Skeletal muscle tissue (tissue), 4 donors: Measurements from ENCODE around the gene SEMA4B. TPM values are rescaled to one million over a fixed set of nuclear protein-coding genes. Genes with fewer than 3 reads are reported as not detected.

ENCODE experiments used
- H3K27ac ChIP-seq: one replicate; pipeline ENCODE4 v1.7.0; 2013; ENCODE audit warnings: mild to moderate bottlenecking, low read depth, low read length, inconsistent platforms
- H3K27me3 ChIP-seq, 3 donors: one replicate each; pipeline ENCODE4 v1.7.0; 2013; ENCODE audit warnings: low read length in 3 of 3; ENCODE audit not compliant: control insufficient read depth in 3 of 3, insufficient read depth in 3 of 3
- H3K36me3 ChIP-seq, 3 donors: one replicate each; pipeline ENCODE4 v1.7.0; 2013; ENCODE audit warnings: low read length in 3 of 3; ENCODE audit not compliant: control insufficient read depth in 3 of 3, insufficient read depth in 3 of 3
- H3K4me1 ChIP-seq, 3 donors: one replicate each; pipeline ENCODE4 v1.7.0; 2013; ENCODE audit warnings: low read length in 3 of 3, mild to moderate bottlenecking in 3 of 3; ENCODE audit not compliant: control insufficient read depth in 3 of 3, insufficient read depth in 3 of 3
- H3K4me3 ChIP-seq, 3 donors: one replicate each; pipeline ENCODE4 v1.7.0; 2013; ENCODE audit warnings: low read length in 3 of 3
- H3K9ac ChIP-seq, 3 donors: one replicate each; pipeline ENCODE4 v1.7.0; 2013; ENCODE audit warnings: low read length in 3 of 3, mild to moderate bottlenecking in 3 of 3, moderate library complexity in 2 of 3, low read depth in 1 of 3
- H3K9me3 ChIP-seq, 3 donors: one replicate each; pipeline ENCODE4 v1.7.0; 2013; ENCODE audit warnings: low read length in 3 of 3; ENCODE audit not compliant: control insufficient read depth in 3 of 3
- total RNA-seq: library from RNA; depleted of rRNA; stranded (reverse); fragments of >200 nt; gene quantifications from one replicate; pipeline ENCODE4 v1.2.3, GENCODE V29; 2014
- donor health status: Osteomylitis.

Gene SEMA4B
- total RNA-seq, 1 donor from 2014 or later: 7.8 TPM

- no peak overlapping the region for H3K4me3 ChIP-seq
- peaks cover 30 to 46% (median 41%) of the 10 kb centered on the region in 3 donors for H3K36me3 ChIP-seq
- no peak overlapping the region for H3K27ac ChIP-seq
- no peaks in the 10 kb centered on the region for H3K27me3 ChIP-seq
- H3K4me1 ChIP-seq: peaks cover 9 to 10% (median 10%) of the 10 kb centered on the region in 3 donors
- H3K9ac ChIP-seq: no peak overlapping the region
- no peaks in the 10 kb centered on the region for H3K9me3 ChIP-seq
These were observed 22.5 kb downstream of the SEMA4B start for GRCh38 chr15:90223441-90224165.

- Histone ChIP-seq H3K9ac (no peak overlapping the region), H3K27ac (no peak overlapping the region), H3K36me3 (peaks cover 41 to 60% (median 52%) of the 10 kb centered on the region in 3 donors), H3K4me3 (no peak overlapping the region), H3K27me3 (no peaks in the 10 kb centered on the region), H3K9me3 (no peaks in the 10 kb centered on the region), H3K4me1 (peaks cover 14 to 17% (median 14%) of the 10 kb centered on the region in 3 donors)
These were observed 23.9 kb downstream of the SEMA4B start for GRCh38 chr15:90225047-90225446.

GRCh38 chr15:90225504-90226234, 24.5 kb downstream of the SEMA4B start:
- Histone ChIP-seq H3K27me3 (no peaks in the 10 kb centered on the region), H3K27ac (no peak overlapping the region), H3K9ac (no peak overlapping the region), H3K4me1 (peaks cover 19 to 22% (median 20%) of the 10 kb centered on the region in 3 donors), H3K9me3 (no peaks in the 10 kb centered on the region), H3K4me3 (no peak overlapping the region), H3K36me3 (peaks cover 45 to 60% (median 57%) of the 10 kb centered on the region in 3 donors)

GRCh38 chr15:90227336-90227735, 26.2 kb downstream of the SEMA4B start:
- H3K9me3 ChIP-seq: no peaks in the 10 kb centered on the region
- no peak overlapping the region for H3K9ac ChIP-seq
- H3K4me3 ChIP-seq: no peak overlapping the region
- H3K27ac ChIP-seq: no peak overlapping the region
- H3K36me3 ChIP-seq: peaks cover 46 to 68% (median 62%) of the 10 kb centered on the region in 3 donors
- peaks cover 21 to 28% (median 27%) of the 10 kb centered on the region in 3 donors for H3K4me1 ChIP-seq
- no peaks in the 10 kb centered on the region for H3K27me3 ChIP-seq

GRCh38 chr15:90227816-90228772, 27.0 kb downstream of the SEMA4B start:
- Histone ChIP-seq H3K4me1 (peaks cover 27 to 34% (median 33%) of the 10 kb centered on the region in 3 donors), H3K36me3 (peaks cover 46 to 64% (median 59%) of the 10 kb centered on the region in 3 donors), H3K9me3 (no peaks in the 10 kb centered on the region), H3K27ac (no peak overlapping the region), H3K9ac (no peak overlapping the region), H3K4me3 (no peak overlapping the region), H3K27me3 (no peaks in the 10 kb centered on the region)

GRCh38 chr15:90228960-90229359, 27.8 kb downstream of the SEMA4B start:
- H3K9ac ChIP-seq: no peak overlapping the region
- no peaks in the 10 kb centered on the region for H3K27me3 ChIP-seq
- no peak overlapping the region for H3K27ac ChIP-seq
- peaks cover 28 to 40% (median 36%) of the 10 kb centered on the region in 3 donors for H3K4me1 ChIP-seq
- no peak overlapping the region for H3K4me3 ChIP-seq
- H3K36me3 ChIP-seq: peaks cover 42 to 56% (median 51%) of the 10 kb centered on the region in 3 donors
- no peaks in the 10 kb centered on the region for H3K9me3 ChIP-seq

- Histone ChIP-seq H3K27ac (no peak overlapping the region), H3K9me3 (no peaks in the 10 kb centered on the region), H3K27me3 (no peaks in the 10 kb centered on the region), H3K9ac (peak overlapping the region in 2 of 3 donors; percentile 61 to 74), H3K4me3 (peak overlapping the region in 1 of 3 donors; percentile 56), H3K4me1 (peaks cover 36 to 49% (median 37%) of the 10 kb centered on the region in 3 donors), H3K36me3 (peaks cover 33 to 47% (median 40%) of the 10 kb centered on the region in 3 donors)
These were observed 29.0 kb downstream of the SEMA4B start for GRCh38 chr15:90230071-90230494.

GRCh38 chr15:90230610-90231009, 29.5 kb downstream of the SEMA4B start:
- Histone ChIP-seq H3K9ac (peak overlapping the region in 2 of 3 donors; percentile 59 to 74), H3K27ac (no peak overlapping the region), H3K36me3 (peaks cover 27 to 42% (median 35%) of the 10 kb centered on the region in 3 donors), H3K4me3 (peak overlapping the region in 1 of 3 donors; percentile 56), H3K27me3 (no peaks in the 10 kb centered on the region), H3K9me3 (no peaks in the 10 kb centered on the region), H3K4me1 (peaks cover 36 to 49% (median 37%) of the 10 kb centered on the region in 3 donors)
